GM12873 (cell line): ENCODE results near the gene XPO6.

Experiments
- CTCF ChIP-seq: IDR thresholded peaks from 2 replicates; pipeline ENCODE4 v1.5.1; 2012; ENCODE audit warnings: low read depth, mild to moderate bottlenecking, moderate library complexity, low read length, control low read depth; ENCODE audit not compliant: insufficient read depth; ENCODE audit errors: missing control alignments

Gene XPO6

GRCh38 chr16:28182801-28183200, 29.0 kb downstream of the XPO6 start:
- no peak for TF ChIP-seq CTCF

- TF ChIP-seq CTCF = no peak
Observed at GRCh38 chr16:28182183-28182582, 29.6 kb downstream of the XPO6 start.

GRCh38 chr16:28181515-28181914, 30.2 kb downstream of the XPO6 start:
- no peak for TF ChIP-seq CTCF

GRCh38 chr16:28180655-28181460, 30.9 kb downstream of the XPO6 start:
- no peak for TF ChIP-seq CTCF

- no peak for TF ChIP-seq CTCF
Observed at GRCh38 chr16:28179354-28179753, 32.4 kb downstream of the XPO6 start.

GRCh38 chr16:28175715-28176114, 36.0 kb downstream of the XPO6 start:
- no peak for TF ChIP-seq CTCF

- no peak for TF ChIP-seq CTCF
Observed at GRCh38 chr16:28172336-28172735, 39.4 kb downstream of the XPO6 start.
